Fibroblast of lung (primary cell): ENCODE data around the gene ITCH.

ENCODE experiments used
- EZH2 ChIP-seq: IDR thresholded peaks from 2 replicates; pipeline ENCODE4 v1.5.1; 2012; ENCODE audit warnings: low read length, control low read depth, mild to moderate bottlenecking; ENCODE audit errors: missing control alignments
- TF ChIP-seq, protein P1 (sequence below), 2 donors: IDR thresholded peaks in 1 of 2; conservative IDR thresholded peaks in 1 of 2; 1 replicate in 1 of 2; 2 replicates in 1 of 2; pipeline ENCODE4 v1.5.1; 2011 to 2012; ENCODE audit warnings: low read length in 2 of 2, control low read depth in 1 of 2, inconsistent platforms in 1 of 2, low read depth in 1 of 2, mild to moderate bottlenecking in 1 of 2

DNA sequence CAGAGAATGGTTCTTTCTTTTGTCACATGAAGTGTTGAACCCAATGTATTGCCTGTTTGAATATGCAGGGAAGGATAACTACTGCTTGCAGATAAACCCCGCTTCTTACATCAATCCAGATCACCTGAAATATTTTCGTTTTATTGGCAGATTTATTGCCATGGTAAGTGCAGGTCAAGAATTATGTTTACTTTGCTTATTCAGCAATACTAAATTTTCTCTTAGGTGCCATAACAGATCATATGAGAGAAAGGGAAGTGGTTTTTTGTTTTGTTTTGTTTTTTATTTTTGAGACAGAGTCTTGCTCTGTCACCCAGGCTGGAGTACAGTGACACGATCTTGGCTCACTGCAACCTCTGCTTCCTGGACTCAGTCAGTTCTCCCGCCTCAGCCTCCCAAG is 116.6 kb downstream of the ITCH start:
- TF ChIP-seq, protein P1, sequence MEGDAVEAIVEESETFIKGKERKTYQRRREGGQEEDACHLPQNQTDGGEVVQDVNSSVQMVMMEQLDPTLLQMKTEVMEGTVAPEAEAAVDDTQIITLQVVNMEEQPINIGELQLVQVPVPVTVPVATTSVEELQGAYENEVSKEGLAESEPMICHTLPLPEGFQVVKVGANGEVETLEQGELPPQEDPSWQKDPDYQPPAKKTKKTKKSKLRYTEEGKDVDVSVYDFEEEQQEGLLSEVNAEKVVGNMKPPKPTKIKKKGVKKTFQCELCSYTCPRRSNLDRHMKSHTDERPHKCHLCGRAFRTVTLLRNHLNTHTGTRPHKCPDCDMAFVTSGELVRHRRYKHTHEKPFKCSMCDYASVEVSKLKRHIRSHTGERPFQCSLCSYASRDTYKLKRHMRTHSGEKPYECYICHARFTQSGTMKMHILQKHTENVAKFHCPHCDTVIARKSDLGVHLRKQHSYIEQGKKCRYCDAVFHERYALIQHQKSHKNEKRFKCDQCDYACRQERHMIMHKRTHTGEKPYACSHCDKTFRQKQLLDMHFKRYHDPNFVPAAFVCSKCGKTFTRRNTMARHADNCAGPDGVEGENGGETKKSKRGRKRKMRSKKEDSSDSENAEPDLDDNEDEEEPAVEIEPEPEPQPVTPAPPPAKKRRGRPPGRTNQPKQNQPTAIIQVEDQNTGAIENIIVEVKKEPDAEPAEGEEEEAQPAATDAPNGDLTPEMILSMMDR (conservative IDR thresholded peaks at IDR 0.05 in 1 of 2, IDR thresholded peaks at IDR 0.05 in 1 of 2; ENCODE audit: low read depth in 1 of 2, low read length in 2 of 2), result no peak
- TF ChIP-seq EZH2, result no peak
